ENCODE measurements around the gene SHROOM3.
A peak's percentile ranks its signal among the peaks of the same experiment; 100 is the strongest.

Gene SHROOM3

DNA sequence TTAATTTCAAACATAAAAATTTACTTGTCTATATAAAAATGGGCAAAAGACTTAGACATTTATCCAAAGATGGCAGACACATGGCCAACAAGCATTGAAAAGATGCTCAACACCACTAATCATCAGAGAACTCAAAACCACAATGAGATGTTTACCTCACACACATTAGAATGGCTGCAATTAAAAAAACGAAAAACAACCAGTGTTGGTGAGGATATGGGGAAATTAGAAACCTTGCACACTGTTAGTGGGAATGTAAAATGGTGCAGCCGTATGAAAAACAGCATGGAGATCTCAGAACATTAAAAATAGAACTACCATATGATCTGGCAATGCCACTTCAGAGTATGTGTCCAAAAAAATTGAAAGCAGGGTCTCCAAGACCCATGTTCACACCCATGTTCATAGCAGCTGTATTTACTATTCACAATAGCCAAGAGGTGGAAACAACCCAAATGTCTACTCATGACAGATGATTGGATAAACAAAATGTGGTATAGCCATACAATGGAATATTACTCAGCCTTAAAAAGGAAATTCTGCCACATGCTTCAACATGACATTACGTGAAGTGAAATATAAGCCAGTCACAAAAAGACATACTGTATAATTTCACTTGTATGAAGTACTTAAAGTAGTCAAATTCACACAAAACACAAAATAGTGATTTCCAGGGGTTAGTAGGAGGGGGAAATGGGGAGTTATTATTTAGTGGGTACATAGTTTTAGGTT lies 316.7 kb downstream of the SHROOM3 start:
- no peak for DNase-seq (ENCODE audit: low spot score)

DNA sequence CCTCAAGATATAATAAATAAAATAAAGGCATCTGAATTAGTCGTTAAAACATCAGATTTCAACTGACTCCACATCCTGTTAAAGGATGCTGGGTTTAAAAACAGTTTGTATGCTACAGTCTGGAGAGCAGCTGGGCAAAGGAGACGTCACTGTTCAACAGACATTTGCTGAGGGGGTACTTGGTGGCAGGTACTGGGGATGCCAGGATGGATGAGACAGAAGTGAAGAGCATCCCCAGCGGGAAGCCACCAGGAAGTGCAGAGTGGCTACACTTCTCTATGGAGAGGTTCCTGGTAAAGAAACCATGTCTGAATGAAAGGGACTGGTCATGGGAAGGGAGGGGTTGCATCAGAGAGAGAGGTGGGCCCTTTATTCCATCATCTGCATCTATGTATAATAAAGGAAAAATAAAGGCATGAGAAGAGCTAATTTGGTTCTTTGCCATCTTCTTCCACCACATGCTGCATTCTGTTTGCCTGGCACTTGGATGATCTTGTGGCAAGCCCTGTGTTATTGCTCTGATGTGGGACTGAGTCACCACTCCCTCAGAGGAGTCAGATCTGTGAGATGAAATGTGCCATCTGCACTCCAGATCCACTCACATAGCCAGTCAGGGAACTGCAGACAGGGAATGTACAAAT lies 318.0 kb downstream of the SHROOM3 start:
- DNase-seq (ENCODE audit: low spot score): peak; percentile 64

DNA sequence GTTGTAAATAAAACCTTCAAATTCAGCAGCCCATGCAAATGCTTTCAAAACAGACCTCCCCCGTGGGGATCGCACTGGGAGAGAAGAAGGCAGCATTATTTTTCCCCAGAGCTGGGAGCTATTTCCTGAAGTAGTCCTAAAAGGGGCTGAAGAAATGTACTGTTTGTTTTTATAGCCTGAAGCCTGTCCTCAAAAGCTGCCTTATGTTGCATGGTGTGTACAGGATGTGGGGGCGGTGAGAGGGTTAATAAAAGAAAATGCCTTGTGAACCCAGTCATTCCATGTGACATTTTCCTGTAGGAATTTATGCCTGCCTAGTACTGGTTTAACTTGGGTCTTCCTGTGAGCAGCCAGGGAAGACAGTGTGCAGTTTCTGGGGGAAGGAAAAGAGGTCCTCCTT lies 318.8 kb downstream of the SHROOM3 start:
- peak; percentile 65 for DNase-seq (ENCODE audit: low spot score)

DNA sequence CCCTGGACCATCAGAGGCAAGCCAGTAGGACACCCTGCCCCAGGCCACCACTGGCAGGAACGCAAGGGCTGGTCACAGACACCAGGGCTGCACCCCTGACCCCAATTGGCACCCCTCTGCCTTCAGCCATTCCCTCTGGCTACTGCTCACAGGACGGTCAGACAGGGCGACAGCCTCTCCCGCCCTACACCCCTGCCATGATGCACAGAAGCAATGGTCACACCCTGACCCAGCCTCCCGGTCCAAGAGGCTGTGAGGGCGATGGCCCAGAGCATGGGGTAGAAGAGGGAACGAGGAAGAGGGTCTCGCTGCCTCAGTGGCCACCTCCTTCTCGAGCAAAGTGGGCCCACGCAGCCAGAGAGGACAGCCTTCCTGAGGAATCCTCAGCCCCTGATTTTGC lies 319.4 kb downstream of the SHROOM3 start:
- no peak for DNase-seq (ENCODE audit: low spot score)

DNA sequence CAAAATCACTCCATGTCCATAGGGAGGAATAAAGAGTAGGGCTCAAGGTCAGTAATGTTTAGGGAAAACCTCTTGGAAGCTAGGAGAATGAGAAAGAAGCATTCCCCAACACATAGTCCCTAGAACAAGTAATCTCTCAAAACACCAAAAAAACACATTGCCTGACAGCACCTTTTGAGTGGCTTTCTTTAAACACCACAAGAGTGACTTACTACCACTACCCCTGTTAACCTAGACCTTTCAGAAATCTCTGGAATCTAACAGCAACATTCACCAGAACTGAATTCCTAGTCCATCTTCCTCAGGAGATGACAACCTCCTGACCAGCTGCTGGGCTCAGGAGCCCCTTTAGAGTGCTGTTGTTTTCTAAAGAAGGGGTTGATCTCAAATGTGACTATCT lies 320.7 kb downstream of the SHROOM3 start:
- DNase-seq (ENCODE audit: low spot score): no peak

DNA sequence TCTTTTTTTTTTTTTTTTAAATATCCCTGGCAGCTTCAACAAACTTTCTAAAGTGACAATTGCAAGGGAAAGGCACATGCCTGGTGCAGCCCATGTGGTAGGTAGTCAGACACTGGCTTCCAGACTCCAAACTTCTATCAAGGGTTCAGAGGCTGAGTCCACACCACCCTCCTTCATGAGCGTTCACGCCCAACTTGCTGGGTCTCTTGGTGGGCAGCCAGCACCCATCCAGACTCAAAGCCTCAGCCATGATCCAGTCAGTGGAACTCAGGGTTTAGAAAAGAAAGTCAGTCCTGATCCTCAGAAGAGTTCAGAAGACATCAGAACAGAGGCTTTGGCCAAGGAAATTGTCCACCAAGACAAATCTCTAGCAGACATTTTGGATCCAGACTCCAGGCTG lies 321.4 kb downstream of the SHROOM3 start:
- DNase-seq (ENCODE audit: low spot score): no peak

DNA sequence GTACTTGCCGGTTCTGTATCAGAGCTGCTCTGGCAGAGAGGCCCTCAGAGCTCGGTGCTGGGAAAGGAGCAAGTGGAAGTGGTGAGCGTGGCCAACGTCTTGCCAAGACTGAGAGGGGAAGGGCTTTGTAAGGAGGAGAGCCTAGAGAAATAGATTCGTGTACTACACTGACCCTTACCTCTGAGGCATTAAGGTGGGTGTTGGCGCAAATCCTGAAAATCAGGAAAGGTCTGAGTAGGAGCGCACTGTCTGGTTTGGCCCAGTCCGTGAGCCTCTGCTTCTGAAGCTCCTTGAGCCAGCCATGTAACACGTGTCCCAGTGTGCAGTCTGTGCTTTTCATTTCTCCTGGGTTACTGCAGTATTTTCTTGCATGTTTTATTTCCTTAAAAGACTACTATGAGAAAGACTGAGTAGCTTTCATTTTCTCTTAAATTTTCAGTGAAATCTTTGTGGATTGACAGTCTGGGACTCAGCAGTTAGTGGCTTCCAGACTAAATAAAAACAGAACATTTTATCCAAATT lies 322.4 kb downstream of the SHROOM3 start:
- DNase-seq (ENCODE audit: low spot score): no peak

DNA sequence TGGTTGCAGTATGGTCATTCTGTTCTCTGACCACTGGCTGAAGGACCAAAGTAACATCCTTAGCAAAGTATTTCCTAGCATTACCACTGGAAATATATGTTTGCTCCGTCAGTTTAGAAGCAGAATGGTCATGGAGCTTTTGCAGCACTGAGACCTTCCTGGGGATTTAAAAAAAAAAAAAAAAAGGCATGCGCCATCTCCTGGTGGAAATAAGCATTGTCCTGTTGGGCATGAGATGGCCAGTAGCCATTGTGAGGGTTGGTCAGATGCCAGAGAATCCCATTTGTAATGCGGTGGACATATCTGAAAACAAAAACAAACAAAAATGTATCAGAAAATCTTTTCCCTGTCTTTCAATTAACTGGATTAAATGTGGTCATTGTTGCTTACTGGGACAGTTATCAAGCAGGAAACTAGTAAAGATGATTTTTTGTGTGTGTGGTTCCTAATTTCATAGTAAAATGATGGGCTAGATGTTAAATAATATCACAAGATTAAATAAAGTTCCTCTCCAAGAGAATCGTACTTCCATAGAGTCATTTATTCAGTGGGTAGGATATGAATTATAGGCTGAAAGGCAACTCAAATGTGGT lies 323.4 kb downstream of the SHROOM3 start:
- peak; percentile 37 for DNase-seq (ENCODE audit: low spot score)

DNA sequence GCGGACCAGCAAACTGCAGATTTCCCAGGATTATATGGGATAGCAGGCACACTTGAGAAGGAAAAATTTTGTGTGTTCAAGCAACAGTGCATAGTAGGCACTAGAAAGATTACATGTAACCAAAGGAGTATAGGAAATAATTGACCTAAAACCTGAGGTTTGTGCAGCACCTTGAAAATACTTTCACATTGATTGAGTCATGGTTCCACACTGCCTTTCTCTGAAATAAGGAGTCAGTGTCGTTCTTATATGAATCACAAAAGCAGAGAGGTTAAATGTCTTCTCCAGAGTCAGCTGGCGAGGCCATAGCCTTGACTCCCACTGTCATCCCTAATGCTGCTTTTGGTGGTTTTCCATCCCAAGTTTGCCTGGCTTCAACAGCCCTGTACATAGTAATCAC lies 324.0 kb downstream of the SHROOM3 start:
- no peak for DNase-seq (ENCODE audit: low spot score)

DNA sequence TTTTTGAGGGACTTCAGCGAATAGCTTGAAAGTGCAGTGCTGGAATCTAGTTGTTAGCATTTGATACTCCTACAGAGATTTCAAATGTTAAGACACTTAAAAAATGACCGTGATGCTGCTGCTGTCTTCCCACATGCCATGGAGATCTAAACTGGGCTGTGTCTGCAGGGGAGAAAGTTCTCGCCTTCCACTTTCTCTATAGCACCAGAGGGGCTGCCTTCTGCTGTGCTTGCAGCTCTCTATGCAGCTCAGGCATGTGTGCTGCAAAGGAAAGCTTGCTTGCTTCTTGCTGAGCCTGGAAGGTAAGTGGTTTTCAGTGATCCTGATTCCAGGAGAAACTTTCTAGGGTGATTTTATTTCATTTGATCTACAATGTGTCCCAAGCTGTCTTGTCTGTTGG lies 325.2 kb downstream of the SHROOM3 start:
- DNase-seq (ENCODE audit: low spot score): no peak

DNA sequence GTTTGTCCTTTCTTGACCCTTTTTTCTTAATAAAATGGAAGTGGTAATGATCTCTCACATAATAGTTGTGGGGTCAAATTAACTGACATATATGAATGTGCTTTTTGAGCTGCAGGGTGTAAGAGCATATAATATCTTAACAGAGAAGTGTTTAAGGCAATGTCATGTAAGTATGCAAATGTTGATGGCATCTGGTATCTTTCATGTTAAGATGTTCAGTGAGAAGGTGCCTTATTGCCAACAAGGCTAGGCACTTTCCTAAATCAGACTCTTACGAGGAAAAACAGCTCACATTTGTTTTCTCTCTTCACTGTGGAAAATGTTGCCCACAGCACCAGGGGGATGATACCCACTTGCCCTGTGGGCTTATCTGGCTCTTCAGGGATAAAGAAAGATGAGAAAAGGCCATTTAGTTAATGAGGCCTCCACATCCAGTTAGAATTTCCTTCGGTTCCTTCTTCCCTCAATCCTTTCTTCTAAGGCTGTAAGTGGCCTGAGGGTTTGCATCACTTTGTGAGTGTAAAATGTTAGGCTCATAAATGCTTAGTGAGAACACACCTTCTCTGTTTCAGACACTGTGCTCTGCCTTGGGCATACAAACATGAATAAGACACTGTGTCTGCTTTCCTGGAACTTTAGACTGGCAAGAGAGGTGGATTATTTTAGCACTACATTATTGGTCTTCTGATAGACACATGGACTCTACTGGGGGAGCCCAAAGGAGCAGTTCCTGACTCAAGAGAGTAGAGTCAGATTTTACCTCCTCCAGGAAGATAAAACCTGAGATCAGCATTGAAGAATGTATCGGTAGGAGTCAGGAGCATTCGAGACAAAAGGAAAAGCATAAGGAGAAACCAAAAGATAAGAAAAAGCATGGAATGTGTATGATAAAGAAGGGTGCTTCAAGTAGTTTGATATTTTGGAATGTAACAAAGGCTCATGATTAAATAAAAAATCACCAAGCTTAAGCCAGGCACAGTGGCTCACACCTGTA lies 327.4 kb downstream of the SHROOM3 start:
- no peak for DNase-seq (ENCODE audit: low spot score)

DNA sequence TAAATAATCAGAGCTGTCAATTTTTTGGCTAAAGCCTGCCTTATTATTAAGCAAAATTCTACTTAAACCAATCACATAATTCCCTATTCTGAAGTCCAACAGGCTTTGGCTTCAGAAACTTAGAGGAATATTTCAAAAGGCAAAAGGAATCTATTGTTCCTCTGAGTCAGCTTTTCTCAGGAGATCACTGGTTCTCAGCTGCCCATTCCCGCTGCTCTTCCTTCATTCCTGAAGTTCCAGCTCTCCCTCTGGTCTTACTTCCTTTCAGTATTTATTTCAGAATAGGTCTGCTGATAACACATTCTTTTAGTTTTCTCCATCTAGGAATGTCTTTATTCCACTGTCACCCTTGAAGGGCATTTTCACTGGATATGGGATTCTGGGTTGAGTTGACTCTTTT lies 329.2 kb downstream of the SHROOM3 start:
- no peak for DNase-seq (ENCODE audit: low spot score)

DNA sequence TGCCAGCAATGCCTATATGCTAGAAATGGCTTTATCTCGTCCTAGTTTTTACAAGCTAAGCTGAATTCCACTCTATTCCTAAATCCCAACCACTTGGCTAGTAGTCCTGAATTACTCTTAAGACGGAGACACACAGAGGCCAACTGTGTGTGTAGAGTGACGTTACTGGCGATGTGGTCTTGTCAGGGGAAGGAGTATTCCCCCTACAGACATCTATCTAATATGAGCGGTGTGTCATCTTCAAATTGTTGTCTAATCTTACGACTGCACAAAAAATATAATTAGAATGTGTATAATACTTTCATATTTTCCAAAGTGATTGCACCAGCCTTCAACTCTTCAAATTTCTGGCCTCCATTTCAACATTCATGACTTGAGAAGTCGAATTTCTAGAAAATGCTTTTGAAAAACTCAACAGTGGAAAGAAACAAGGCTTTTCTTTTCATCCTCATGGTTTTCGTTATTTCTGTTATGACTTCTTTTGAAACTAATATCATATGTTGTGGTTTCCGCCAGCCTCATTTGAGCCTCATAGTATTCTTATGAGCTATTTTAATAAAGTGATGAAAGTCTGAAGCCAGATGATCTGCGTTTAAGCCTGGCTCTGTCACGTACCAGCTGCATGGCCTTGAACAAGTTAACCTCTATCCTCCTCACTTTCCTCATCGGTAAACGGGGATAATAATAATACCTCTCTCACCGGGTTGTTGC lies 330.6 kb downstream of the SHROOM3 start:
- DNase-seq (ENCODE audit: low spot score): no peak

DNA sequence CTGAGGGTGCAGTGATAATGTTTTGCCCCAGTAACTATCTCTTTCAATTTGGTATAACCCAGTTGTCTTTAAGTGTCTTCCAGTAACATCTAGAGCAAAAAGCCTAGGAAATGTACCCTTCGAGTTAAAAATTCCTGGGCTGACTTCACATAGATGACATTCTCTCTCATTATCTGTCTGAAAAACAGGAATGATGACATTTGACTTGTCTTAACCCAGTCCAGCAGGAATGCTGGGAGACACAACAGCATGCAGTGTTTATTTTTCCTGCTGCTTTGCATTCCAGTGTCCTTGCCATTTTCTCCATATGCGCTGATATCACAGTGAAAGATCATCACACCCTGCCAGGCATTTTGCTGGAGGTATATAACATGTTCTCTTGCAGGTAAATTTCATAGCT lies 333.0 kb downstream of the SHROOM3 start:
- no peak for DNase-seq (ENCODE audit: low spot score)

DNA sequence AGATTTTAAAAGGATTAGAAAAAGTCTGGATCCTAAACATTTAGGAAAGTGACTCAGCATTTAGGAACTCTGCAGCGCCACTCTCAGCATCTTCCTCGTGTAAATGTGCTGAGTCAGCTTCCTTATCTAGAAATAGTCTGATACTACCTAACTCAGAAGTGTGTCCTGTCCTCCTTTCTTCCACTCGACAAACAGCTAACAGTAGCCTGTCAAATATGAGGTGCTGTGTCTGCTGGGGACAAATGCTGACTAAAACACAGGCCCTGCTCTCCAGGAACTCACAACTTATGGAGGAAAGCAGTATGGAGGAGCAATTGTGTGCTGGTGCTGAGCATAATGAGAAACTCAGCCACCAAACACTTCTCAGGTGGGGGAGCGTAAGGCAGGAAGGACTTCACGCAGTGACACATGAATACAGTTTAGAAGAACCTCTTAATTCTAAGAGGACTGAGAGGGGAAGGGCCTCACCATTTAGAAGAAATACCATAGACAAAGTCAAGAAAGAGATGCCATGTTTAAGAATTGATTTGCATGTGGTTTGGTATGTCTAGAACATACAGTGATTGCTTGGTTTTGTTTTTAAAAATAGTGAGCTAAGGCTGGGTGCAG lies 337.6 kb downstream of the SHROOM3 start:
- DNase-seq (ENCODE audit: low spot score): no peak

DNA sequence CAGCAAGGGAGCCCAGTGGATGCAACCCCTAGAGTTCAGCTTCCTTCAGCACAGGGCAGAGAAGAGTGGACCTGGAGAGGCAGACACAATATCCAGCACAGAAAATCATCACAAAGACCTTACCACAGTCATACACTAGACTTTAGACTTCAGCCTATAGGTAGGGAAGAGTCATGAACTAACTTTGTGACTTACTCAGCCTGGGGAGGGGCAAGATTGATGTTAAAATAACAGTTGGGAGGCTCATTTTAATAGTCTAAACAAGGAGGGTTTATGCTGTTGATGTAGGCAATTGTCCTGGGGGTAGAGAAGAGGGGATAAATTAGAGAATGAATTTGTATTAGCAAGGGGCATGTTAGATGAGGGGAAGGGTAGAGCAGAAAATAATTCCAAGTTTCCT lies 338.7 kb downstream of the SHROOM3 start:
- no peak for DNase-seq (ENCODE audit: low spot score)

DNA sequence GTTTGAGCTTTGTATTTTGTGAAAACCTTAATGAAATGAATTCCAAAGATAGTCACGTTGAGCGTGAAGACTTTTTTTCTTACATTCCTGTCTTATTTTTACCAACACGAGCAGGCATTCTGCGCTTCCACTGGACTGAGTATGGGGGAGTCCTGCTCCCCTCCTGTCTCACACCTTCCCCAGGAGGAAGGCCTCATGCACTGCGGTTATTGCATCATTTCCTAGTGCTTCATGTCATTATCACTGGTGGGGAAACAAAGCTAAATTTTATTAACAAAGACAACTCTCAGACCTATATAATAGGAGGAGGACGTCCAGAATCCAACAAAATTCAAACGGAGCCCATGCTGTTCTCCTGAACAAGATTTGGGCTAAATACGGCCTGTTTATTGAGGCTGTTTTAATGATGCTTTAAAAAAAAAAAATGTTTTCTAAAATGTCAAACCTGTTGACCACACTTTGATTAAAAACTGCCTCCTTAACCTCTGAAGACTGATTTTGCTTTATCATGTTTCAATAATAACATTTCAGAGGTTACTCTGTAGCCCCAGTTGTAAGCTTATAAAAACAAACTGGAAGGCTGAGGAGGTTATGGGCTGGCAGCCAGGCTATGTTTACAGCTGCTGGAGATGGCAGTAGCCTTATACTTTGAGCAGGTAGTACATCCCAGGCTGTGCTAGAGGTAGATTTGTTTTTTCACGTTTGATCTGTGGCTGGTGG lies 344.9 kb downstream of the SHROOM3 start:
- DNase-seq (ENCODE audit: low spot score): no peak

DNA sequence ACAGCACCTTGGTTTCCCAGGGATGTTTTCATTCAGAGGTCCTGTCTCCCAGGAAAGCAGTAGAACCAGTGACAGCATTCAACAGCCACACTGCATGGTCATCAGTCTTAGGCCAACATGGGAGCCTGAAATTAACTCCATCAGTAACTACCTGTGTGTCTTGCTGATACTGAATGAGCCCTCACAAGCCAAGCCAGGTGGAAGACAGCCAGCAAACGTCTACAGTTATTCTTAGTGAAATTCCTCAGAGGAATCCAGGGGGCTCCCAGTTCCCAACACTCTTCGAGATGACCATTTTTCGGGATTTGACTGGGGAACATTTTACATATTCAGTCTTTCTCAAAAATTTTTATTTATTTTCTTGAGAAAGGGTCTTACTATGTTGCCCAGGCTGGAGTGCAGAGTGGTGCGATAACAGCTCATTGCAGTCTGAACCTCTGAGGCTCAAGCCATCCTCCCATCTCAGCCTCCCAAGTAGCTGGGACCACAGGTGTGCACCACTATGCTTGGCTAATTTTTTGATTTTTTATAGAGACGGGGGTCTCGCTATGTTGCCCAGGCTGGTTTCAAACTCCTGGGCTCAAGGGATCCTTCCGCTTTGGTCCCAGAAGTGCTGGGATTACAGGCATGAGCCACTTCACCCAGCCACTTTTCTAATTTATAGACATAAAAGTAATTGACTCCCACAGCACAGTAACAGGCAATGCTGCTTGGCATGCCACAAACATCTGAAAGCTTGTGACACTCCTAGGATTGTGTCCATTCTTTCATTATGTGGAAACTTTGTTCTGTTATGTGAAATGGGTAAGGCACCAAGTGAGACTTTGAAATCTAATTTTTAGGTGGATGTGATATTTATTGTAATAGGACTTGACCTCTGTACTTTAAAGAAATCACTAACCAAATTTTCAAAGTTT lies 346.0 kb downstream of the SHROOM3 start:
- DNase-seq (ENCODE audit: low spot score): no peak
